Measurements from ENCODE around the gene GSC2.

DNA sequence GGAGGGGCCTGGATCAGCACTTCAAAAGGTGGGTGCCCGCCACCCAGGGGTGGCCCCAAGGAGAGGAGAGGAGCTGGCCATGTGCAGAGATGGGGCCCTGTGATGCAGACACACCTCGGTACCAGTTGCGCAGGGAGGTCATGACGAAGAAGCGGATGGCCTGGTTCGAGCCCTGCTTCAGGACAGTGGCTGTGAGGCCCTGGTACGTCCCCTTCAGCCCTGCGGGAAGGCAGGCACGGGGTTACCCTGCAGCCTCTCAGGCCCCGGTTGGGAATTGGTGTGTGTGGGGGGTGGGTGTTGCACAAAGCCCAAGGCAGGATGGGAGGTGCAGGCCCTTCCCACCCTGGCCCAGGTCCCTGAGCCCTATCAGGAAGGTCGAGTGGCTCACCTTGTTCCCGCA, 26.6 kb upstream of the GSC2 start:
- TF ChIP-seq, protein P1, sequence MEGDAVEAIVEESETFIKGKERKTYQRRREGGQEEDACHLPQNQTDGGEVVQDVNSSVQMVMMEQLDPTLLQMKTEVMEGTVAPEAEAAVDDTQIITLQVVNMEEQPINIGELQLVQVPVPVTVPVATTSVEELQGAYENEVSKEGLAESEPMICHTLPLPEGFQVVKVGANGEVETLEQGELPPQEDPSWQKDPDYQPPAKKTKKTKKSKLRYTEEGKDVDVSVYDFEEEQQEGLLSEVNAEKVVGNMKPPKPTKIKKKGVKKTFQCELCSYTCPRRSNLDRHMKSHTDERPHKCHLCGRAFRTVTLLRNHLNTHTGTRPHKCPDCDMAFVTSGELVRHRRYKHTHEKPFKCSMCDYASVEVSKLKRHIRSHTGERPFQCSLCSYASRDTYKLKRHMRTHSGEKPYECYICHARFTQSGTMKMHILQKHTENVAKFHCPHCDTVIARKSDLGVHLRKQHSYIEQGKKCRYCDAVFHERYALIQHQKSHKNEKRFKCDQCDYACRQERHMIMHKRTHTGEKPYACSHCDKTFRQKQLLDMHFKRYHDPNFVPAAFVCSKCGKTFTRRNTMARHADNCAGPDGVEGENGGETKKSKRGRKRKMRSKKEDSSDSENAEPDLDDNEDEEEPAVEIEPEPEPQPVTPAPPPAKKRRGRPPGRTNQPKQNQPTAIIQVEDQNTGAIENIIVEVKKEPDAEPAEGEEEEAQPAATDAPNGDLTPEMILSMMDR (IDR thresholded peaks at IDR 0.05) = no peak
- TF ChIP-seq POLR2AphosphoS5 (IDR thresholded peaks at IDR 0.05) (no peak), POLR2A (IDR thresholded peaks at IDR 0.05) (no peak)

All from prostate gland (tissue), 2 donors.